GM21576 (cell line): ENCODE results near the gene POU4F1.
A peak's percentile ranks its signal among the peaks of the same experiment; 100 is the strongest.

Experiments used
- ATAC-seq: cut with Tn5 transposase; IDR thresholded peaks from one replicate; pipeline ENCODE4 v1.9.1; 2021; ENCODE audit warnings: mild to moderate bottlenecking, moderate library complexity; ENCODE audit not compliant: unreplicated experiment

POU4F1 gene

GRCh38 chr13:78593652-78594455, 9.5 kb downstream of the POU4F1 start:
- no peak for ATAC-seq

- no peak for ATAC-seq
Measured at GRCh38 chr13:78593129-78593528, 10.2 kb downstream of the POU4F1 start.

GRCh38 chr13:78592584-78592983, 10.8 kb downstream of the POU4F1 start:
- ATAC-seq = no peak

- ATAC-seq = no peak
Measured at GRCh38 chr13:78589206-78589605, 14.1 kb downstream of the POU4F1 start.

GRCh38 chr13:78587395-78587794, 16.0 kb downstream of the POU4F1 start:
- no peak for ATAC-seq

GRCh38 chr13:78586706-78587105, 16.6 kb downstream of the POU4F1 start:
- ATAC-seq = peak; percentile 52

GRCh38 chr13:78576261-78576660, 27.1 kb downstream of the POU4F1 start:
- no peak for ATAC-seq

GRCh38 chr13:78572459-78572858, 30.9 kb downstream of the POU4F1 start:
- ATAC-seq = no peak

GRCh38 chr13:78569029-78569428, 34.3 kb downstream of the POU4F1 start:
- ATAC-seq = no peak

- ATAC-seq = no peak
Measured at GRCh38 chr13:78566631-78567030, 36.7 kb downstream of the POU4F1 start.

- no peak for ATAC-seq
Measured at GRCh38 chr13:78562237-78562889, 41.0 kb downstream of the POU4F1 start.
